GM19438 (cell line): Measurements from ENCODE around the gene NINJ1.

Experiments used
- ATAC-seq: cut with Tn5 transposase; IDR thresholded peaks from one replicate; pipeline ENCODE4 v1.9.1; 2021; ENCODE audit warnings: low read depth; ENCODE audit not compliant: unreplicated experiment

Gene NINJ1

GRCh38 chr9:93076101-93076791 lies 57.8 kb downstream of the NINJ1 start:
- no peak for ATAC-seq

DNA sequence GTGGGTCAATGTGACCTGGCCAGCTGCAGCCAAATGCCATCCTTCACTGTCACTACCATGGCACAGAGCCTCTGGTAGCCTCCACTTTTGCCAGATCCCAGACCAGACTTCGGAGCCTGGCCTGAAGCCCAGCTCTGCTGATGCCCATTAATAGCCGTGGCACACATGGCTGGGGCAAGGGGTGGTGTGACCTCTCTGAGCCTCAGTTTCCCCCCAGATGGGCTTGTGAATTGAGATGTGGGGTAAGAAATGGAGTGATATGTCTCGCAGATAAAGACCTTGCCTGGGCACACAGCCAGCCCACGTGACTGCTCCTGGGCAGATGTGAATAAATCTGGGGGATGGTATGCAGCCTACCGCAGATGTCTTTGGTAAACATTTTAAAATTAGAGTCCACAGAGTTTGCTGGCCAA lies 61.7 kb downstream of the NINJ1 start:
- no peak for ATAC-seq
